GM18951 (cell line): ENCODE results near the gene CX3CR1.

Source experiments
- POLR2A ChIP-seq: IDR thresholded peaks from 4 replicates; pipeline ENCODE4 v1.6.1; 2011; ENCODE audit warnings: mild to moderate bottlenecking; ENCODE audit not compliant: insufficient read length, insufficient read depth; ENCODE audit errors: extremely low read depth
- in situ Hi-C: fragments of 300-500 bp; cut with MboI; formaldehyde crosslinking; loops from one replicate; pipeline ENCODE4 v1.12.0; 2022; ENCODE audit warnings: low sequenced_read_pairs, mixed read lengths, inconsistent platforms; ENCODE audit not compliant: unreplicated experiment

The CX3CR1 gene

DNA sequence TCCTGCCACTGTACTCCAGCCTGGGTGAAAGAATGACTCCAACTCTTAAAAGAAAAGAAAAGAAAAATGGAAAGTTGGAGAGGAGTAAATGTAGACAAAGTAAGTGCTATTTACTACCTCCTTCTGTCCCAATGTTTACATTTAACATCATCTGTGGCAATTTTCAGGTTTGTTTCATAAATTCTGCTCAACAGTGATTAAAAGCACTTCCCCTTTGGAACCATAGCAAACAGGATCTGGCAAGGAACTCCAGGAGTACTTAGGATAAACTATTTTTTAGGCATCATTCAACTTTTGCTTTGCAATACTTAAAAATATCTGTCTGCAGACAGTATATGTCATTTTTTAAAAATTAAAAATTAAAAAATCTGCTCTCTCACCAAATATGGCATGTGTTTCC lies 5.5 kb upstream of the CX3CR1 start:
- TF ChIP-seq POLR2A: no peak
- in situ Hi-C loops: no loop called here

DNA sequence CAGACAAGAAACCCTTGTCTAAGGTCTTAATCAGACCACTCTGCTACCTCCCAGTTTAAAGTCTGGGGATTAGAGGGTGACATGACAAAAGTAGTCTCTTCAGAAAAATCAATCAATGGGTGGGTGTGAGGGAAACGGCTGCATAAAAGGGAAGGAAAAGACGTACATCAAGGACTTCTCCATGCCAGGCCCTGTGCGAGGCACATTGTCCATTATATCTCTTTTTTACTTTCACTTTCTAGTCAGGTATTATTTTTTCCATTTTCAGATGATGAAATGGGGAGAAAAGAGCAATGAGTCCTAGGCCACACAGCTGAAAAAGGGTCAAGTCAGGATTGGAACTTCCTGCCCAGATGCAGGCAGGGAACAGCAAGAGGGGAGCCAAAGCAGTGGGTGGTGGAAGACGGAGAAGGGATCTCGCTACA lies 4.6 kb upstream of the CX3CR1 start:
- in situ Hi-C loops: loop anchor here (5.0 kb wide), 1 partner anchor 97 kb away; no protein-coding TSS in a partner anchor

DNA sequence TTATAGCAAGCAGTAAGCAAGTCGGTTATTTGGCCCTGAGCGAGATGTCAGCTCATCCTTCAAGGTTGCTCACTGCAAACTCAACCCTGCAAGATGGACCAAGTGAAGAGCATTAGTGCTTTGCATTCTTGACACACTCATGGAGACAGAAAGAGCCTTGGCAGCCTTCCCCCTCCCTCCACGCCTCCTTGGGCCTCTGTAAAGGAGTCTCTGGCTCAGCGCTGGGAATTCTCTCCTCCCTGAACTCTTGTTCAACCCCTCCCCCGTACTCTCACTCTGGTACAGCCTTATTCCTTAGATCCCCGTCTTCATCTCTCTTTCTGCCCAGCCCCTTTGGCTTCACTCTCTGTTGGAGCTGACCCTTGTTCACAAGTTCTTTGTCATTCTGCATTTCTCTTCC lies 2.2 kb upstream of the CX3CR1 start:
- in situ Hi-C loops: loop anchor here (5.0 kb wide), 1 partner anchor 95 kb away; no protein-coding TSS in a partner anchor
- no peak for TF ChIP-seq POLR2A

More for the DNA sequence above, 4.6 kb upstream of the CX3CR1 start:
- no peak for TF ChIP-seq POLR2A

DNA sequence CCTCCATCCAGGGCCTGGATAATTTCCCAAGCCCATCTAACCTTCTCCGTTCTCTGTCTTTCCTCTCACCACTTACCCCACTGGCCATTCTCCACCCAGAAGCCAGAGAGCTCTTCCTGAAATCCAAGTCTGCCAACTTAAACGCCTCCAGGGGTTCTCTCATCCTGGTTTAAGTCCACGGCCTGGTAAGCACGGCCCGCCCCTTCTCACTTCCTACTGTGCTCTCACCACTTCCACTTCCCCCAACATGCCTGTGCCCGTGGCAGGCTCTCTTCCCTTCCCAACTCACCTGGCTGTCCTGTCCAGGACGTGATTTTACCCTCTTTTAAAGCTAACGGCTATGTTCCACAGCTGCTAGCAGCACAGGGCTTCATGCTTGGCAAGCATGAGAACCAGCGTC lies 1.7 kb upstream of the CX3CR1 start:
- no peak for TF ChIP-seq POLR2A
- in situ Hi-C loops: loop anchor here (5.0 kb wide), 1 partner anchor 94 kb away; no protein-coding TSS in a partner anchor

DNA sequence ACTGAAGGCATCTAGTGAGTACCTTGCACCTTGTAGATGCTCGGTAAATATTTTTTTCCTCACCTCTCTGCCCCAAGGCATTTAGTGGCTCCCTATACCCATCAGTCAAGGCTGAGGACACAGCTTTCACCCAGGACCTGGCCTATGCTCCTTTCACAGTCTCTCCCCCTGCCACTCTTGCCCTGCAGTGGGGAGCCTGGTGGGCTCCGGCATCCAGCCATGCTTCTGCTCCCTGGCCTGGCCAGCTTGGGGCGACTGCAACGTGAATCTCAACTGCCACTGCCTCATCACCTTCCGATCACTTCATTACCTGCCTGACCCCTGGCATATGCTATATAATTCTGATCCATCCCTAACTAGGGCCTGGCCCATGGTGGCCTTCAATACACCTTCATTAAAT lies 735 bp upstream of the CX3CR1 start:
- TF ChIP-seq POLR2A: no peak
- in situ Hi-C loops: loop anchor here (5.0 kb wide), 1 partner anchor 93 kb away; no protein-coding TSS in a partner anchor

DNA sequence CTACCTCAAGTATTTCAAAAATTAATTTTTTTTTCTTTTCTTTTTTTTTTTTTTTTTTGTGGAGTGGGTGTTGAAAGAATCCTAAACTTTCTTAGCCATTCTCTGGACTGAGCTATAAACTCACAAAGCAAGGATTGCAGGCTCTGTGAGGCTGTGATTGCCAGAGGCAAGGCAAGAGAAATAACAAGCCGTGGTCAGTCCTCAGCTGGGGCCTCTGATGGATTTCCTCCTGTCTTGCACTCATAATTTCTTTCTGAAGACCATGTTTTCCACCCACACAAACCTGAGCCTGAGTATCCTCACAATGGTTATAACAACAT lies 1.3 kb downstream of the CX3CR1 start:
- in situ Hi-C loops: no loop called here
- no peak for TF ChIP-seq POLR2A

DNA sequence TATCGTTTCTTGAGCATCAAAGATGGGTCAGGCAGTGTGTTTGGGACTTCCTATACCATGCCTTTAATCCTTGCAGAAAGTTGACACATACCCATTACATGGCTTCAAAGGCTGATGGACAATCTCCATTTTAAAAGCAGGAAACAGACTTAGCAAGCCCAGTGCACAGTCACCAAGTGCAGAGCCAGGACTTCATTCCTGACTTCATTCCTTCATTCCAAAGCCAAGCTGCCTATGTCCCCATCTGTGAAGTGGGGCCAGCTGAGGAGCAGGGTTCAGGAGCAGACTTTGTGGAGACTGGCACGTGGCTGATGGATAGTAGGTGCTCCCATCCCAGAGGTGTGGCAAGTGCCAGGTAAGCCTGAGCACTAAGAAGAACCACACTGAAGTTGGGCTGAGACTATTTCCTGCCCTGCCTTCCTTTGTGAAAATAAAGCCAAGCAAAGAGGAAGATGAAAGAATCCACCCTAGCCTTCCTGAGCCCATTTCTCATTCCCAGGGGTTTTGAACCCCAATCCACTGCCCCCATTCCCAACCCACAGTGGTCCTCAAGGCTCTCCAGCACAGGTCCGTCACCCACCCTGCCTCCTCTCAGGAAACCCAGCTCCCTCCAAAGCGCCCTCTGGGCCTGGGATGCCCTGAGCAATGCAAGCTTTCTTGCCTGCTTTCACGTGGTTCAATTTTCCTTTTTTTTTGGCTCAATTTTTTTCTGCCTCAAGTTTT lies 1.8 kb downstream of the CX3CR1 start:
- in situ Hi-C loops: no loop called here
- no peak for TF ChIP-seq POLR2A

DNA sequence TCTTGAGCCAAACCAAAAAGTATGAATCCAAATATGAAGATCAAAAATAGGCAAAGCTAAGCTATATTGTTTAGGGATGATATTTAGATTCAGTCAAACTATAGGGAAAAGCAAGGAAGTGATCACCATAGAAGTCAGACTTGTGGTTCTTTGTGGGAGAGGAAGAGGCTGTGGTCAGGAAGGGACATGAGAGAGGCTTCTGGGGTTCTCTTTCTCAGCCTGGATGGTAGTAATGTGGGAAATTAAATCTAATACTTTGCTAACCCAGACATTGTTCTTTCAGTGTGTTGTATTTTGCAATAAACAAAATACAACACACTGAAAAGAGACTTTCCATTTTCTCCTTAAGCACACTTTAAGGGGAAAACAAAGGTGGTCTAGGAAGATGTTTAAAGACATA lies 3.1 kb downstream of the CX3CR1 start:
- in situ Hi-C loops: no loop called here
- no peak for TF ChIP-seq POLR2A

DNA sequence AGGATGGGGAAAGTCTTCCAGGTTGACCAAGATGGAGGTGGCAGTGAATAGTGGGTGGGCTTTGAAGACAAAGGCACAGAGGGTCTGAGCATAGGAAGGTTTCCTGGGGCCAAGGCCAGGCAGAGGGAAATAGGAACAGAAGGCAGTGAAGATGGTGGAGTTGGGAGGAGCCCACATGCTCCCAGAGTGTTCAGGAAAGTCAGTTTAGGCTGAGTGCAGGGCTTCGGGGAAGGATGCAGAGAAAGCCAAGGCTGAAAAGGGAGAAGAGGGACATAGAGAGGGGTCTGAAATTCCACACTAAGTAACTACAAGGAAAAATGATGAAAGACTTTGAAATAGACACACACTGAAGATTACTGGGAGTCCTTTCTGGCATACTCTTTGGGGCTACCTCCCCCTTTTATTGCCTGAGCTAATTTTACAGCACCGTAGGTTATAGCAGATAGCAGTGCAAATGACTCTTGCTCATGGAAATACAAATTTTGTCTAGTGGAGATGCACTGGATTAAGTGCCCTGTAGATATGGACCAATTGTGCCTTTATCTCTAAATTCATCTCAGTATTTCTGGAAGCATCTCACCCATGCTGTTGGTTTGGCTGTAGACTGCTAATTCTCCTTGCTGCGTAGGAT lies 3.8 kb downstream of the CX3CR1 start:
- in situ Hi-C loops: no loop called here
- TF ChIP-seq POLR2A: no peak

DNA sequence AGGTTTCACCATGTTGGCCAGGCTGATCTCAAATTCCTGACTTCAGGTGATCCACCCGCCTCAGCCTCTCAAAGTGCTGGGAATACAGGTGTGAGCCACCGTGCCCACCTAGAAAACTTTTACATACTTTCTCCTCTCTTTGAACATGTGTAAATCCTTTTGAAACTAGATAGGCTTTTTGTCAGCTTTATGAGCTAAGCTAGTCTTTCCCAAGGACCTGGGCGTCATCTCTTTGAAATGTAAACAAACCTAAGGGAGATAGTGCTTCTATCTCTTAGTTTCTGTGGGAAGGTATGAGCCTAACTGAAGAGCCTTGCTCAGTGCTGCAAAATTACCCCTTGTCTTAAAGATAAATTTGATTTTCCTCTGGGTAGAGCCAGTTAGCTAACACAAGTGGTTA lies 4.8 kb downstream of the CX3CR1 start:
- in situ Hi-C loops: no loop called here
- no peak for TF ChIP-seq POLR2A

DNA sequence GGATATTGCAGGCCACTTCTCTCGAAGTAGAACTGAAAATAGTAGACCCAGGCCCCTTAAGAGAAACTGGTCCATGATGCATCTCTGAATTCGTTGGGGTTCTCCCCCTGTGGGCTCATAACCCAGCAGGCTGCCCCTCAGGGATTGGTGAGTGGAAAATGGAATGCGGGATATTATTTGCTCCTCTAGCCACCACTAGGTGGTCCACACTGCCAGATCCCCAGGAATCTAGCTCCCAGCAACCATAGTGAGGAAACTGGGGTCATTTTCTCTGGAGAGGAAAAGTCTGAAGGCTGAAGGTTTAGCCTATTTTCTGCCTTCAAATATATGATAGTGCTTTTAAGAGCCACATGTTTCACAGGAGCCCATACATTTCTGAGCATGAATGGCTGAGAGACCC lies 6.7 kb downstream of the CX3CR1 start:
- in situ Hi-C loops: no loop called here
- TF ChIP-seq POLR2A: no peak

DNA sequence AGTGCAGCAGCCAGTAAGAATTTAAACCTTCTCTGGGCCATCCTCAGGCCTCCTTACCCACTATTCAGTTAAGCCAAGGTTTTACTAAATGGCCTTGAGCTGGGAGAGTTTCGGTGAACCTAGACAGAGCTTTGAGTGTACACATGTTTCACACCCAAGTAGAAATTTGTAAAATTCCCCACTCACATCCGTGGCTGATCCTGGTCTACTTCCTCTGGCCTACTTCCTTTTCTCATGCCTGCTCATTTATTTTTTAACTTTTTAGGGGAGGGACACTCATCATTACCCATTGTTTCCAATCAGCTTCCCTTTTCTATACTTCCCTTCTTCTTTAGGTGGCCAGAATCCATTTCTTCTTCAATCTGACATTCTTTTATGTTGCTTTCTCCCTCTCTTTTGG lies 7.6 kb downstream of the CX3CR1 start:
- in situ Hi-C loops: no loop called here
- TF ChIP-seq POLR2A: no peak

DNA sequence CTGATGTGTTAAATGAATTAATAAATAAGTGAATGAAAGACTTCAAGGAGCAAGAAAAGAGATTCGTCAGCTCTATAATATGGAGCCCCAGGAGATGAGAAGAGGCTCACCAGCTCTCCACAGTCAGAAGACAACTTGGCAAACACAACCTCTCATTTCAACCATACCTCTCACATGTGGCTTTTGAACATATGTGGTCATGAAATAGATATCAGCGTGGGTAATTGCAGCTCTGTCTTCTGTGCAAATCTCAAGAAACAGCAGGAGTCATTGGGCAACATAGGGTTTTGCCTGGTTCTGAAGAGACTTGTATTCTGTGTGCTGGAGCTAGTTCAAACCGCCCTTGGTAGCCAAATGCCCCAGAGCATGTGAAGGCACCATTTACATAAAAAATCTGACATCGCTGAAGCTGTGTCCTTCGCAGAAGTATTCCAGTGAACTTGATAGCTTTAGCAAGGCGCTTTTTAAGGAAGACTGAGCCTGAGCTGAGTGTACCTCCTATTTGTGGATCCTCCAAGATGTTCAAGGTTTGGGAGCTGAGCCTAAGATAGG lies 8.4 kb downstream of the CX3CR1 start:
- no peak for TF ChIP-seq POLR2A
- in situ Hi-C loops: no loop called here

DNA sequence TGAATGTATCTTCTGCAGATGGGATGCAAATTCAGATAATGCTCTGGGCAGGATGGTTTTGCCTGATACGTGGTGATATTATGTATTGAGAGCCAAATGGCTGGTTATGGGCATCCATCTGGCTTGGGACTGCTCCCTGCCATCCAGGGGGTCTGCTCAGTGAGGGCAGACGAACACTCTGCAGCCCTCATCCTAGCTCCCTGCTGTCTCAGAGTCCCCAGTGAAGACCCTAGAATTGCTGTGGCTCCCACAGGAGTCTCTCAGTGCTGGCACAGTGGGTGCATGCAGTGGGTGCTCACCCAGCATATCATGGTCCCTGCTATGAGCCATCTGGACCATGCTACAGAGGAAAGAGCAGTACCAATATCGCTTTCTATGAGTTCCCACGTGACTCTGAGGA lies 10.3 kb downstream of the CX3CR1 start:
- TF ChIP-seq POLR2A: no peak
- in situ Hi-C loops: loop anchor here (10.0 kb wide), 1 partner anchor 75 kb away; the partner anchor contains the start of gene XIRP1
